K562 (cell line): ENCODE measurements around the gene HTRA3. TPM values are rescaled to one million over a fixed set of nuclear protein-coding genes. Genes with fewer than 3 reads are reported as not detected.

Source experiments
- CBX3 ChIP-seq, 2 experiments: IDR thresholded peaks; 1 replicate in 1 of 2; 2 replicates in 1 of 2; pipeline ENCODE4 v1.6.1; 2012; ENCODE audit warnings: inconsistent platforms in 2 of 2, low read length in 2 of 2, borderline replicate concordance in 1 of 2, control low read depth in 1 of 2
- CHCHD3 ChIP-seq: fragments of 250-450 bp; sonication (Bioruptor Pico); IDR thresholded peaks from 2 replicates; pipeline ENCODE4 v2.1.2; 2022; ENCODE audit warnings: mild to moderate bottlenecking
- DNMT1 ChIP-seq: fragments of 450-650 bp; IDR thresholded peaks from 2 replicates; pipeline ENCODE4 v1.6.1; 2016; ENCODE audit warnings: antibody characterized with exemption, mild to moderate bottlenecking
- FOXK1 ChIP-seq: sonication (generic); formaldehyde crosslinking; IDR thresholded peaks from 2 replicates; pipeline ENCODE4 v1.8.0; 2022; ENCODE audit warnings: missing genetic modification reagents, mild to moderate bottlenecking, borderline replicate concordance
- GATA2 ChIP-seq: sonication (generic); formaldehyde crosslinking; IDR thresholded peaks from 2 replicates; pipeline ENCODE4 v1.4.0; 2020; ENCODE audit warnings: mild to moderate bottlenecking, missing genetic modification reagents
- LEF1 ChIP-seq: fragments of 450-650 bp; IDR thresholded peaks from 2 replicates; pipeline ENCODE4 v1.6.1; 2016; ENCODE audit warnings: mild to moderate bottlenecking
- MAFK ChIP-seq: IDR thresholded peaks from 2 replicates; pipeline ENCODE4 v1.6.1; 2011; ENCODE audit warnings: low read length, improper control_type of control experiment
- MIER1 ChIP-seq: fragments of 450-650 bp; IDR thresholded peaks from 2 replicates; pipeline ENCODE4 v1.6.1; 2016; ENCODE audit warnings: antibody characterized with exemption, mild to moderate bottlenecking, low read depth
- MYBL2 ChIP-seq, 2 experiments: fragments of 450-650 bp in 1 of 2; sonication (generic) in 1 of 2; formaldehyde crosslinking in 1 of 2; IDR thresholded peaks; 2 replicates each; pipeline versions ENCODE4 v1.6.1 to v1.8.1; 2017 to 2022; ENCODE audit warnings: borderline replicate concordance in 1 of 2, inconsistent platforms in 1 of 2, low read depth in 1 of 2, mild to moderate bottlenecking in 1 of 2, missing genetic modification reagents in 1 of 2, moderate library complexity in 1 of 2
- NONO ChIP-seq, 2 experiments: fragments of 200-400 bp in 1 of 2; fragments of 450-650 bp in 1 of 2; formaldehyde crosslinking in 1 of 2; IDR thresholded peaks; 2 replicates each; pipeline ENCODE4 v1.6.1; 2017; ENCODE audit warnings: low read depth in 2 of 2, mild to moderate bottlenecking in 2 of 2, moderate library complexity in 2 of 2, low read length in 1 of 2
- TCF3 ChIP-seq: sonication (generic); formaldehyde crosslinking; IDR thresholded peaks from 2 replicates; pipeline ENCODE4 v1.4.0; 2020; ENCODE audit warnings: mild to moderate bottlenecking, missing genetic modification reagents
- ZEB2 ChIP-seq: fragments of 450-650 bp; IDR thresholded peaks from 2 replicates; pipeline ENCODE4 v1.6.1; 2016
- ZNF143 ChIP-seq: sonication (generic); formaldehyde crosslinking; IDR thresholded peaks from 2 replicates; pipeline ENCODE4 v1.9.0; 2022; ENCODE audit warnings: mild to moderate bottlenecking, missing genetic modification reagents
- ZNF239 ChIP-seq: fragments of 250-450 bp; sonication (Bioruptor Pico); IDR thresholded peaks from 2 replicates; pipeline ENCODE4 v1.4.0; 2020; ENCODE audit warnings: mild to moderate bottlenecking
- ZNF398 ChIP-seq: fragments of 250-450 bp; sonication (Bioruptor Pico); IDR thresholded peaks from 2 replicates; pipeline ENCODE4 v1.8.0; 2021; ENCODE audit warnings: moderate library complexity, mild to moderate bottlenecking, inconsistent platforms
- ZNF408 ChIP-seq: fragments of 250-450 bp; sonication (Bioruptor Pico); IDR thresholded peaks from 2 replicates; pipeline ENCODE4 v1.4.0; 2020; ENCODE audit warnings: low read depth, mild to moderate bottlenecking, moderate library complexity
- ZNF644 ChIP-seq: fragments of 200-800 bp; sonication (Bioruptor generic); IDR thresholded peaks from 2 replicates; pipeline ENCODE4 v1.6.1; 2016; ENCODE audit warnings: low read depth, missing genetic modification characterization, missing compliant biosample characterization
- polyA plus RNA-seq, 8 experiments: library from polyadenylated mRNA; depleted of rRNA in 4 of 8; stranded (reverse) in 5 of 8; unstranded in 3 of 8; fragments of >200 nt; fragmentation: Nextera tagmentation in 2 of 8; fragmentation: Illumina TruSeq in 1 of 8; extraction: Ambion mirVana in 2 of 8; extraction: Trizol in 1 of 8; gene quantifications; 2 replicates each; pipeline versions ENCODE4 v1.2.1 to v1.2.3, GENCODE V29; 2011 to 2014; ENCODE audit warnings: inconsistent platforms in 1 of 8, missing spikeins in 1 of 8
- total RNA-seq, 7 experiments: library from RNA; depleted of rRNA in 6 of 7; stranded (reverse); fragments of >200 nt in 6 of 7; fragmentation: Illumina TruSeq in 2 of 7; extraction: Trizol in 2 of 7; gene quantifications; 2 replicates each; pipeline versions ENCODE4 v1.2.1 to v1.2.3, GENCODE V29; 2011 to 2021; ENCODE audit warnings: low replicate concordance in 1 of 7
- TF ChIP-seq, protein P1 (sequence below): fragments of 250-450 bp; sonication (Bioruptor Pico); IDR thresholded peaks from 2 replicates; pipeline ENCODE4 v1.4.0; 2020; ENCODE audit warnings: mild to moderate bottlenecking
- TF ChIP-seq, protein P2 (sequence below): fragments of 450-650 bp; conservative IDR thresholded peaks from 2 replicates; pipeline ENCODE4 v1.6.1; 2016; ENCODE audit warnings: missing genetic modification characterization, low read depth, mild to moderate bottlenecking, missing compliant biosample characterization, moderate library complexity
- TF ChIP-seq, protein P3 (sequence below), 2 experiments: fragments of 450-650 bp; conservative IDR thresholded peaks; 2 replicates each; pipeline ENCODE4 v1.6.1; 2017; ENCODE audit warnings: mild to moderate bottlenecking in 2 of 2, moderate library complexity in 2 of 2

Gene HTRA3
- total and polyA plus RNA-seq, 9 of the 15 experiments (the other 6 are each of a cell fraction or from before 2014, with no cell fraction given), result 0.04 TPM; not detected in 8

DNA sequence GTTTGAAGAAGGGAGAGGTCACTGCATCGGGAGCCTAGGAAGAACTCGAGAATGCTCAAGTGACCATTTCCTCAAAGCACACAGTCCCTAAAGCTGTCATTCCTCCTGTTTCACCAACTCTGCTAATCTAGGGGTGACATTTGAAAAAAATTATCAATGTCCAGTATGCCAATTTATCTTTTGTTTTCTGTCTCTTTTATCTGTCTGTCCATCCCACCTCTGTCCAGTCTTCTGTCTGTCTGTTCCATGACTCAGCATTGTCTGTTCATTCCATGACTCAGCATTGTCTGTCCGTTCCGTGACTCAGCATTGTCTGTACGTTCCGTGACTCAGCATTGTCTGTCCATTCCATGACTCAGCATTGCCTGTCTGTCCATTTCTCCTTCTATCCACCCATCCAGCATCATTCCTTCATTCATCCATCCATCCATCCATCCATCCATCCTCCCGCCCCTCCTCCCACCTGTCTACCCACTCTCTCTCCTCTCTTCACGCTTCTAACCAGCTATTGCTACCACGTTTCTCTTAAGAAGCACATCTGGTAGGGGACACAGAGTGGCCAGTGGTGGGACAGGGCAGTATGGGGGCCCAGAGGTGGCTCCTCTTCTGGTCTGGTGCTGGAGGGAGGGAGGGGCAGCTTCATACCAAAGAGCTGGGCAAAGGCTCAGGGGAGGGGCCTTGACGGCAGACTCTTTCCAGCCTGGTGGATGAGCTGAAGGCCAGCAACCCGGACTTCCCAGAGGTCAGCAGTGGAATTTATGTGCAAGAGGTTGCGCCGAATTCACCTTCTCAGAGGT lies 34.1 kb downstream of the HTRA3 start (continued):
- TF ChIP-seq ZNF644 (0 out of 2 replicates have a peak, but pooled peaks have one; percentile 75), GATA2 (CRISPR knock-in tag) (peak; percentile 53; the same call in 1 of the 2 replicates), CBX3 (IDR thresholded peaks at IDR 0.05; ENCODE audit: borderline replicate concordance in 1 of 2, low read length in 2 of 2) (peak in 1 of 2 experiments; percentile 84; a peak in 1 of 3 replicates), CHCHD3 (CRISPR knock-in tag) (no peak), ZNF408 (CRISPR knock-in tag) (no peak), NONO (IDR thresholded peaks at IDR 0.05; ENCODE audit: low read depth in 2 of 2, low read length in 1 of 2) (peak in 1 of 2 experiments; percentile 92; a peak in 2 of 4 replicates), LEF1 (peak; percentile 96), ZEB2 (peak; percentile 97), FOXK1 (CRISPR knock-in tag) (0 out of 2 replicates have a peak, but pooled peaks have one; percentile 72), MAFK (peak; percentile 100), TCF3 (CRISPR knock-in tag) (peak; percentile 90), MIER1 (peak; percentile 85), DNMT1 (0 out of 2 replicates have a peak, but pooled peaks have one; percentile 94), ZNF398 (no peak), ZNF143 (CRISPR knock-in tag) (no peak), MYBL2 (IDR thresholded peaks at IDR 0.05; ENCODE audit: low read depth) (peak; percentile 54; the same call in 1 of the 2 replicates), MYBL2 (CRISPR knock-in tag; IDR thresholded peaks at IDR 0.05; ENCODE audit: borderline replicate concordance) (no peak), ZNF239 (CRISPR knock-in tag) (peak; percentile 75)
- TF ChIP-seq, protein P1, sequence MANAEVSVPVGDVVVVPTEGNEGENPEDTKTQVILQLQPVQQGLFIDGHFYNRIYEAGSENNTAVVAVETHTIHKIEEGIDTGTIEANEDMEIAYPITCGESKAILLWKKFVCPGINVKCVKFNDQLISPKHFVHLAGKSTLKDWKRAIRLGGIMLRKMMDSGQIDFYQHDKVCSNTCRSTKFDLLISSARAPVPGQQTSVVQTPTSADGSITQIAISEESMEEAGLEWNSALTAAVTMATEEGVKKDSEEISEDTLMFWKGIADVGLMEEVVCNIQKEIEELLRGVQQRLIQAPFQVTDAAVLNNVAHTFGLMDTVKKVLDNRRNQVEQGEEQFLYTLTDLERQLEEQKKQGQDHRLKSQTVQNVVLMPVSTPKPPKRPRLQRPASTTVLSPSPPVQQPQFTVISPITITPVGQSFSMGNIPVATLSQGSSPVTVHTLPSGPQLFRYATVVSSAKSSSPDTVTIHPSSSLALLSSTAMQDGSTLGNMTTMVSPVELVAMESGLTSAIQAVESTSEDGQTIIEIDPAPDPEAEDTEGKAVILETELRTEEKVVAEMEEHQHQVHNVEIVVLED, result peak; percentile 58; the same call in 1 of the 2 replicates
- TF ChIP-seq, protein P2, sequence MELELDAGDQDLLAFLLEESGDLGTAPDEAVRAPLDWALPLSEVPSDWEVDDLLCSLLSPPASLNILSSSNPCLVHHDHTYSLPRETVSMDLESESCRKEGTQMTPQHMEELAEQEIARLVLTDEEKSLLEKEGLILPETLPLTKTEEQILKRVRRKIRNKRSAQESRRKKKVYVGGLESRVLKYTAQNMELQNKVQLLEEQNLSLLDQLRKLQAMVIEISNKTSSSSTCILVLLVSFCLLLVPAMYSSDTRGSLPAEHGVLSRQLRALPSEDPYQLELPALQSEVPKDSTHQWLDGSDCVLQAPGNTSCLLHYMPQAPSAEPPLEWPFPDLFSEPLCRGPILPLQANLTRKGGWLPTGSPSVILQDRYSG, result peak; percentile 64
- TF ChIP-seq, protein P3, sequence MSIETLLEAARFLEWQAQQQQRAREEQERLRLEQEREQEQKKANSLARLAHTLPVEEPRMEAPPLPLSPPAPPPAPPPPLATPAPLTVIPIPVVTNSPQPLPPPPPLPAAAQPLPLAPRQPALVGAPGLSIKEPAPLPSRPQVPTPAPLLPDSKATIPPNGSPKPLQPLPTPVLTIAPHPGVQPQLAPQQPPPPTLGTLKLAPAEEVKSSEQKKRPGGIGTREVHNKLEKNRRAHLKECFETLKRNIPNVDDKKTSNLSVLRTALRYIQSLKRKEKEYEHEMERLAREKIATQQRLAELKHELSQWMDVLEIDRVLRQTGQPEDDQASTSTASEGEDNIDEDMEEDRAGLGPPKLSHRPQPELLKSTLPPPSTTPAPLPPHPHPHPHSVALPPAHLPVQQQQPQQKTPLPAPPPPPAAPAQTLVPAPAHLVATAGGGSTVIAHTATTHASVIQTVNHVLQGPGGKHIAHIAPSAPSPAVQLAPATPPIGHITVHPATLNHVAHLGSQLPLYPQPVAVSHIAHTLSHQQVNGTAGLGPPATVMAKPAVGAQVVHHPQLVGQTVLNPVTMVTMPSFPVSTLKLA (conservative IDR thresholded peaks at IDR 0.05), result peak; percentile 69 to 86
